A549 (cell line): ENCODE data around the gene CCNG2.

Experiments
- E2F6 ChIP-seq: IDR thresholded peaks from 2 replicates; pipeline ENCODE4 v1.6.1; 2012; ENCODE audit warnings: low read depth, borderline replicate concordance
- EP300 ChIP-seq, 2 experiments: fragments of >200 bp; sonication (Bioruptor Twin); formaldehyde crosslinking; IDR thresholded peaks; 2 replicates in 1 of 2; 3 replicates in 1 of 2; pipeline ENCODE4 v1.6.1; 2016 to 2017
- HDAC2 ChIP-seq: fragments of 200-600 bp; sonication (generic); IDR thresholded peaks from 2 replicates; pipeline ENCODE4 v1.6.1; 2016
- JUNB ChIP-seq: fragments of >200 bp; sonication (Bioruptor Twin); formaldehyde crosslinking; IDR thresholded peaks from 2 replicates; pipeline ENCODE4 v1.6.1; 2016
- NR3C1 ChIP-seq: fragments of >200 bp; sonication (Bioruptor Twin); formaldehyde crosslinking; IDR thresholded peaks from 3 replicates; pipeline ENCODE4 v1.6.1; 2017
- POLR2AphosphoS2 ChIP-seq: conservative IDR thresholded peaks from 2 replicates; pipeline ENCODE4 v1.6.1; 2012; ENCODE audit warnings: low read length, improper control_type of control experiment, inconsistent platforms
- REST ChIP-seq: fragments of 200-600 bp; sonication (generic); IDR thresholded peaks from 2 replicates; pipeline ENCODE4 v1.6.1; 2016; ENCODE audit warnings: antibody characterized with exemption, mild to moderate bottlenecking, moderate library complexity
- RFX5 ChIP-seq: fragments of 450-650 bp; IDR thresholded peaks from 2 replicates; pipeline ENCODE4 v1.7.1; 2014; ENCODE audit warnings: antibody characterized with exemption, mild to moderate bottlenecking, moderate library complexity
- RNF2 ChIP-seq: fragments of 200-600 bp; sonication (generic); IDR thresholded peaks from 2 replicates; pipeline ENCODE4 v1.6.1; 2016; ENCODE audit warnings: low read depth, mild to moderate bottlenecking, antibody characterized with exemption, moderate library complexity, borderline replicate concordance
- TF ChIP-seq, protein P1 (sequence below): fragments of >200 bp; sonication (Bioruptor Twin); formaldehyde crosslinking; IDR thresholded peaks from 3 replicates; pipeline ENCODE4 v1.5.1; 2016
- TF ChIP-seq, protein P2 (sequence below): IDR thresholded peaks from 2 replicates; pipeline ENCODE4 v1.6.1; 2012

- TF ChIP-seq RFX5 (no peak), E2F6 (no peak), POLR2AphosphoS2 (no peak), HDAC2 (no peak), EP300 (IDR thresholded peaks at IDR 0.05) (no peak), RNF2 (no peak), JUNB (no peak), NR3C1 (no peak), REST (no peak)
- TF ChIP-seq, protein P1, sequence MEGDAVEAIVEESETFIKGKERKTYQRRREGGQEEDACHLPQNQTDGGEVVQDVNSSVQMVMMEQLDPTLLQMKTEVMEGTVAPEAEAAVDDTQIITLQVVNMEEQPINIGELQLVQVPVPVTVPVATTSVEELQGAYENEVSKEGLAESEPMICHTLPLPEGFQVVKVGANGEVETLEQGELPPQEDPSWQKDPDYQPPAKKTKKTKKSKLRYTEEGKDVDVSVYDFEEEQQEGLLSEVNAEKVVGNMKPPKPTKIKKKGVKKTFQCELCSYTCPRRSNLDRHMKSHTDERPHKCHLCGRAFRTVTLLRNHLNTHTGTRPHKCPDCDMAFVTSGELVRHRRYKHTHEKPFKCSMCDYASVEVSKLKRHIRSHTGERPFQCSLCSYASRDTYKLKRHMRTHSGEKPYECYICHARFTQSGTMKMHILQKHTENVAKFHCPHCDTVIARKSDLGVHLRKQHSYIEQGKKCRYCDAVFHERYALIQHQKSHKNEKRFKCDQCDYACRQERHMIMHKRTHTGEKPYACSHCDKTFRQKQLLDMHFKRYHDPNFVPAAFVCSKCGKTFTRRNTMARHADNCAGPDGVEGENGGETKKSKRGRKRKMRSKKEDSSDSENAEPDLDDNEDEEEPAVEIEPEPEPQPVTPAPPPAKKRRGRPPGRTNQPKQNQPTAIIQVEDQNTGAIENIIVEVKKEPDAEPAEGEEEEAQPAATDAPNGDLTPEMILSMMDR = no peak
- TF ChIP-seq, protein P2, sequence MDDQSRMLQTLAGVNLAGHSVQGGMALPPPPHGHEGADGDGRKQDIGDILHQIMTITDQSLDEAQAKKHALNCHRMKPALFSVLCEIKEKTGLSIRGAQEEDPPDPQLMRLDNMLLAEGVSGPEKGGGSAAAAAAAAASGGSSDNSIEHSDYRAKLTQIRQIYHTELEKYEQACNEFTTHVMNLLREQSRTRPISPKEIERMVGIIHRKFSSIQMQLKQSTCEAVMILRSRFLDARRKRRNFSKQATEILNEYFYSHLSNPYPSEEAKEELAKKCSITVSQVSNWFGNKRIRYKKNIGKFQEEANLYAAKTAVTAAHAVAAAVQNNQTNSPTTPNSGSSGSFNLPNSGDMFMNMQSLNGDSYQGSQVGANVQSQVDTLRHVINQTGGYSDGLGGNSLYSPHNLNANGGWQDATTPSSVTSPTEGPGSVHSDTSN = no peak
Observed at GRCh38 chr4:77143091-77143490, 13.9 kb upstream of the CCNG2 start.
